Neural progenitor cell (in vitro differentiated cells): ENCODE measurements around the gene SLC7A7. TPM values are rescaled to one million over a fixed set of nuclear protein-coding genes. Genes with fewer than 3 reads are reported as not detected.
A peak's percentile ranks its signal among the peaks of the same experiment; 100 is the strongest.
"Not testable (repeated sequence)": the region's sequence is repeated elsewhere in the genome, so short reads cannot be mapped to it uniquely, and the experiment has no call there.

Experiments used
- DNase-seq: peaks from one replicate; pipeline ENCODE4 v3.0.0-alpha.2; 2016; ENCODE audit warnings: low spot score
- H2AFZ ChIP-seq: fragments of 200-600 bp; sonication (generic); replicated peaks from 2 replicates; pipeline ENCODE4 v1.6.1; 2016; ENCODE audit warnings: antibody characterized with exemption
- H3F3A ChIP-seq: fragments of 200-600 bp; sonication (generic); 2 replicates; pipeline ENCODE4 v1.6.1; 2016; ENCODE audit warnings: antibody characterized with exemption, low read depth
- H3K27ac ChIP-seq: fragments of 200-600 bp; sonication (generic); 2 replicates; pipeline ENCODE4 v1.5.1; 2016; ENCODE audit warnings: mild to moderate bottlenecking
- H3K27me3 ChIP-seq: fragments of 200-600 bp; sonication (generic); 2 replicates; pipeline ENCODE4 v1.6.1; 2016; ENCODE audit warnings: mild to moderate bottlenecking, moderate library complexity
- H3K36me3 ChIP-seq: fragments of 200-600 bp; sonication (generic); 2 replicates; pipeline ENCODE4 v1.5.1; 2016
- H3K4me1 ChIP-seq: fragments of 200-600 bp; sonication (generic); 2 replicates; pipeline ENCODE4 v1.6.1; 2016; ENCODE audit warnings: mixed run types
- H3K4me2 ChIP-seq: fragments of 200-600 bp; sonication (generic); 2 replicates; pipeline ENCODE4 v1.6.1; 2016
- H3K4me3 ChIP-seq: fragments of 200-600 bp; sonication (generic); 2 replicates; pipeline ENCODE4 v1.5.1; 2016
- H3K79me2 ChIP-seq: fragments of 200-600 bp; sonication (generic); 2 replicates; pipeline ENCODE4 v1.6.1; 2016; ENCODE audit warnings: low read depth
- H3K9ac ChIP-seq: fragments of 200-600 bp; sonication (generic); 2 replicates; pipeline ENCODE4 v1.6.1; 2016
- H3K9me3 ChIP-seq: fragments of 200-600 bp; sonication (generic); 2 replicates; pipeline ENCODE4 v1.5.1; 2016; ENCODE audit warnings: low read depth
- H4K20me1 ChIP-seq: fragments of 200-600 bp; sonication (generic); 2 replicates; pipeline ENCODE4 v1.6.1; 2016; ENCODE audit warnings: low read depth
- H3K27ac Mint-ChIP-seq: 3 replicates; pipeline ENCODE4 v1.8.0; 2021; ENCODE audit warnings: mixed read lengths
- H3K27me3 Mint-ChIP-seq: 2 replicates; pipeline ENCODE4 v1.8.0; 2022; ENCODE audit warnings: low read depth, mild to moderate bottlenecking, inconsistent platforms, moderate library complexity, mixed read lengths; ENCODE audit not compliant: insufficient read depth
- H3K36me3 Mint-ChIP-seq: 3 replicates; pipeline ENCODE4 v1.8.0; 2021; ENCODE audit warnings: mixed read lengths
- H3K4me1 Mint-ChIP-seq: 3 replicates; pipeline ENCODE4 v1.8.0; 2021; ENCODE audit warnings: mixed read lengths
- H3K4me3 Mint-ChIP-seq: 3 replicates; pipeline ENCODE4 v1.8.0; 2021; ENCODE audit warnings: mild to moderate bottlenecking, moderate library complexity, mixed read lengths
- H3K9me3 Mint-ChIP-seq: 3 replicates; pipeline ENCODE4 v1.8.0; 2020; ENCODE audit warnings: mixed read lengths
- CTCF ChIP-seq: fragments of 200-600 bp; sonication (generic); IDR thresholded peaks from 2 replicates; pipeline ENCODE4 v1.5.1; 2017; ENCODE audit warnings: antibody characterized with exemption, mild to moderate bottlenecking
- EZH2 ChIP-seq: fragments of 200-600 bp; sonication (generic); IDR thresholded peaks from 2 replicates; pipeline ENCODE4 v1.6.1; 2017; ENCODE audit warnings: antibody characterized with exemption, mild to moderate bottlenecking, moderate library complexity
- EZH2phosphoT487 ChIP-seq: fragments of 200-600 bp; sonication (generic); IDR thresholded peaks from 2 replicates; pipeline ENCODE4 v1.6.1; 2017; ENCODE audit warnings: antibody characterized with exemption
- total RNA-seq: library from RNA; depleted of rRNA; stranded (reverse); fragments of >200 nt; gene quantifications from 2 replicates; pipeline ENCODE4 v1.2.3, GENCODE V29; 2015; ENCODE audit warnings: low replicate concordance

Gene SLC7A7
- total RNA-seq, 1 donor from 2014 or later, result 5.6 TPM

- Histone ChIP-seq H3K9me3 (no peaks in the 10 kb centered on the region), H2AFZ (no peak overlapping the region), H3K79me2 (peaks cover 20% of the 10 kb centered on the region), H3K27me3 (no peaks in the 10 kb centered on the region), H3K4me1 (peaks cover 7% of the 10 kb centered on the region), H3F3A (peaks cover 18% of the 10 kb centered on the region), H3K9ac (peak overlapping the region; percentile 54), H3K36me3 (peaks cover 5% of the 10 kb centered on the region), H3K4me3 (peak overlapping the region; percentile 87), H4K20me1 (no peaks in the 10 kb centered on the region), H3K27ac (no peak overlapping the region), H3K4me2 (peak overlapping the region; percentile 86)
- DNase-seq, result no peak
- H3K4me1 Mint-ChIP-seq, result peaks cover 19% of the 10 kb centered on the region
- no peaks in the 10 kb centered on the region for H3K9me3 Mint-ChIP-seq
- H3K36me3 Mint-ChIP-seq, result peaks cover 14% of the 10 kb centered on the region
- peak overlapping the region; percentile 91 for H3K4me3 Mint-ChIP-seq
- no peak for TF ChIP-seq EZH2
- TF ChIP-seq CTCF, result no peak
- no peak for TF ChIP-seq EZH2phosphoT487
- peak overlapping the region; percentile 83 for H3K27ac Mint-ChIP-seq
- H3K27me3 Mint-ChIP-seq, result peaks cover 5% of the 10 kb centered on the region
Measured at GRCh38 chr14:22830443-22831010, 15.3 kb upstream of the SLC7A7 start.

- Mint-ChIP-seq H3K9me3 (no peaks in the 10 kb centered on the region), H3K27ac (peak within 1 kb of the TSS; percentile 97), H3K4me1 (peaks cover 20% of the 10 kb centered on the region), H3K4me3 (peak within 1 kb of the TSS; percentile 91), H3K36me3 (peaks cover 14% of the 10 kb centered on the region), H3K27me3 (peaks cover 5% of the 10 kb centered on the region)
- Histone ChIP-seq H3K36me3 (peaks cover 5% of the 10 kb centered on the region), H3K27me3 (no peaks in the 10 kb centered on the region), H3K9me3 (no peaks in the 10 kb centered on the region), H3K4me3 (peak within 1 kb of the TSS; percentile 87), H3K79me2 (peaks cover 20% of the 10 kb centered on the region), H3K4me1 (peaks cover 7% of the 10 kb centered on the region), H3K4me2 (peak within 1 kb of the TSS; percentile 86), H3F3A (peaks cover 11% of the 10 kb centered on the region), H3K27ac (no peak within 1 kb of the TSS), H4K20me1 (no peaks in the 10 kb centered on the region), H3K9ac (peak within 1 kb of the TSS; percentile 54), H2AFZ (peak within 1 kb of the TSS; percentile 95)
- TF ChIP-seq CTCF (no peak), EZH2 (no peak), EZH2phosphoT487 (no peak)
- DNase-seq, result peak; percentile 87
Measured at GRCh38 chr14:22829661-22830442, 14.6 kb upstream of the SLC7A7 start, which contains the start of gene MRPL52. Gene MRPL52 (plus strand): TSS chr14:22829887. CDS start chr14:22829913, 26 bp downstream.

DNA sequence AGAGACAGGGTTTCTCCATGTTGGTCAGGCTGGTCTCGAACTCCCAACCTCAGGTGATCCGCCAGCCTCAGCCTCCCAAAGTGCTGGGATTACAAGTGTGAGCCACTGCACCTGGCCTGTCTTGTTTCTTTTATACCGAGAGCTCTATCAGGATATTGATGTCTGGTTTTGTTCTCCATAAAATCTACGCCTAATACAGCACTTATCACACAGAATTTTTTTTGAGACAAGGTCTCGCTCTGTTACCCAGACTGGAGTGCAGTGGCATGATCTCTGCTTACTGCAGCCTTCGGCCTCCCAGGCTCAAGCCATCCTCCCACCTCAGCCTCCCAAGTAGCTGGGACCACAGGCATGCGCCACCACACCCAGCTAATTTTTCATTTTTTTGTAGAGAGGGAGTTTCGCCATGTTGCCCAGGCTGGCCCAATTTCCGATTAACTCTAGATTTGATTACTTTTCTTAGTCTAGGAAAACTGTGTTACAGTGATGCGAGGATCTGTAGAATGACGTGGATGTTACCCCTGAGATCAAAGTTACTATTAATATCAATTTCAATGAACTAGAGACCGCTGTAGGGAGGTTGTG lies 13.9 kb upstream of the SLC7A7 start:
- peaks cover 26% of the 10 kb centered on the region for H3K4me1 Mint-ChIP-seq
- not testable (repeated sequence) for H3K27ac ChIP-seq, H3K27me3 Mint-ChIP-seq

More for the DNA sequence above, 13.9 kb upstream of the SLC7A7 start:
- not testable (repeated sequence) for H3K27me3 ChIP-seq, H3K4me1 ChIP-seq, H3K9me3 ChIP-seq, DNase-seq, H3F3A ChIP-seq, H3K36me3 ChIP-seq, H3K9me3 Mint-ChIP-seq, H4K20me1 ChIP-seq, H3K9ac ChIP-seq
- Histone ChIP-seq H2AFZ (peak overlapping the region; percentile 95), H3K4me2 (peak overlapping the region; percentile 86), H3K4me3 (peak overlapping the region; percentile 87), H3K79me2 (peaks cover 20% of the 10 kb centered on the region)
- peak overlapping the region; percentile 91 for H3K4me3 Mint-ChIP-seq
- peaks cover 11% of the 10 kb centered on the region for H3K36me3 Mint-ChIP-seq
- peak overlapping the region; percentile 97 for H3K27ac Mint-ChIP-seq
